Caco-2 (cell line): ENCODE results near the gene AK5. TPM values are rescaled to one million over a fixed set of nuclear protein-coding genes. Genes with fewer than 3 reads are reported as not detected.

Experiments used
- BruUV-seq: library from RNA; stranded (reverse); fragments of 400-500 nt; replicated peaks from 2 replicates; lab custom pipeline; 2021; lab: Mats Ljungman, UMichigan
- CTCF ChIA-PET: fragments of 300-600 bp; sonication (Branson Sonifier 250); formaldehyde crosslinking; loops from one replicate; lab custom pipeline; 2022; ENCODE audit warnings: antibody characterized with exemption; lab: Charles Lee
- POLR2A ChIA-PET: fragments of 300-600 bp; sonication (Branson Sonifier 250); formaldehyde crosslinking; loops from one replicate; lab custom pipeline; 2022; ENCODE audit warnings: antibody characterized with exemption; lab: Charles Lee
- DNase-seq, 2 experiments: peaks; one replicate each; pipeline versions ENCODE4 v3.0.0 to v3.0.0-alpha.2; 2020 to 2022
- H3K27me3 ChIP-seq: replicated peaks from 2 replicates; pipeline ENCODE4 v1.6.0; 2011; ENCODE audit warnings: low read length; ENCODE audit not compliant: control insufficient read depth, insufficient read depth
- H3K36me3 ChIP-seq: 2 replicates; pipeline ENCODE4 v1.5.1; 2011; ENCODE audit warnings: low read length; ENCODE audit not compliant: control insufficient read depth, insufficient read depth
- H3K4me1 ChIP-seq: fragments of 250-450 bp; sonication (Bioruptor Pico); 2 replicates; pipeline ENCODE4 v1.5.1; 2020; ENCODE audit warnings: mild to moderate bottlenecking
- H3K4me3 ChIP-seq: 2 replicates; pipeline ENCODE4 v1.5.1; 2011; ENCODE audit warnings: low read depth, mild to moderate bottlenecking, control low read depth, low read length
- H3K9me3 ChIP-seq: fragments of 250-450 bp; sonication (Bioruptor Pico); 2 replicates; pipeline ENCODE4 v1.5.1; 2020; ENCODE audit warnings: mild to moderate bottlenecking, moderate library complexity
- H3K27ac Mint-ChIP-seq: one replicate; pipeline ENCODE4 v1.8.0; 2022; ENCODE audit warnings: mixed read lengths; ENCODE audit not compliant: unreplicated experiment
- H3K27me3 Mint-ChIP-seq: one replicate; pipeline ENCODE4 v1.8.0; 2022; ENCODE audit warnings: mixed read lengths; ENCODE audit not compliant: insufficient read depth, unreplicated experiment
- H3K36me3 Mint-ChIP-seq: one replicate; pipeline ENCODE4 v1.8.0; 2022; ENCODE audit warnings: mild to moderate bottlenecking, mixed read lengths; ENCODE audit not compliant: insufficient read depth, unreplicated experiment
- H3K4me1 Mint-ChIP-seq: one replicate; pipeline ENCODE4 v1.8.0; 2022; ENCODE audit warnings: low read depth, mixed read lengths; ENCODE audit not compliant: unreplicated experiment
- H3K4me3 Mint-ChIP-seq: one replicate; pipeline ENCODE4 v1.8.0; 2022; ENCODE audit warnings: mild to moderate bottlenecking, moderate library complexity, mixed read lengths; ENCODE audit not compliant: unreplicated experiment
- H3K9me3 Mint-ChIP-seq: one replicate; pipeline ENCODE4 v1.8.0; 2022; ENCODE audit warnings: mixed read lengths; ENCODE audit not compliant: unreplicated experiment
- CTCF ChIP-seq, 2 experiments: fragments of 200-600 bp in 1 of 2; IDR thresholded peaks; 1 replicate in 1 of 2; 2 replicates in 1 of 2; pipeline versions ENCODE4 v1.5.1 to v1.8.0; 2011 to 2022; ENCODE audit warnings: antibody characterized with exemption in 1 of 2, control low read depth in 1 of 2, inconsistent platforms in 1 of 2, low read depth in 1 of 2, low read length in 1 of 2, mild to moderate bottlenecking in 1 of 2, moderate library complexity in 1 of 2; ENCODE audit not compliant: insufficient read depth in 1 of 2, severe bottlenecking in 1 of 2, unreplicated experiment in 1 of 2
- intact Hi-C: fragments of 100-400 bp; cut with micrococcal nuclease; formaldehyde crosslinking; loops from one replicate; pipeline ENCODE4 v1.10.0; 2022; ENCODE audit not compliant: unreplicated experiment
- total RNA-seq: library from RNA; stranded (reverse); gene quantifications from 2 replicates; pipeline ENCODE4 v1.2.3, GENCODE V29; 2022

AK5 gene
- total RNA-seq, 1 experiment from 2014 or later: not detected

- ChIA-PET CTCF (no interaction called here), POLR2A (no interaction called here)
- no peak for TF ChIP-seq CTCF (IDR thresholded peaks at IDR 0.05; ENCODE audit: insufficient read depth in 1 of 2, low read depth in 1 of 2, low read length in 1 of 2, severe bottlenecking in 1 of 2, unreplicated experiment in 1 of 2)
- Histone ChIP-seq H3K36me3 (no peaks in the 10 kb centered on the region), H3K4me3 (no peak overlapping the region), H3K27me3 (no peaks in the 10 kb centered on the region), H3K4me1 (no peaks in the 10 kb centered on the region), H3K9me3 (no peaks in the 10 kb centered on the region)
- H3K36me3 Mint-ChIP-seq: no peaks in the 10 kb centered on the region
- BruUV-seq: no TSS peak
- no peaks in the 10 kb centered on the region for H3K27me3 Mint-ChIP-seq
- H3K9me3 Mint-ChIP-seq: no peaks in the 10 kb centered on the region
- H3K4me1 Mint-ChIP-seq: no peaks in the 10 kb centered on the region
- no peak for DNase-seq
- H3K4me3 Mint-ChIP-seq: no peak overlapping the region
- intact Hi-C loops: no loop called here
- H3K27ac Mint-ChIP-seq: no peak overlapping the region
These were observed 149.3 kb downstream of the AK5 start for GRCh38 chr1:77430966-77431690.

GRCh38 chr1:77433934-77434333 lies 152.1 kb downstream of the AK5 start:
- Mint-ChIP-seq H3K4me1 (no peaks in the 10 kb centered on the region), H3K27me3 (no peaks in the 10 kb centered on the region), H3K9me3 (peaks cover 6% of the 10 kb centered on the region), H3K36me3 (no peaks in the 10 kb centered on the region), H3K27ac (no peak overlapping the region), H3K4me3 (no peak overlapping the region)
- H3K36me3 ChIP-seq: no peaks in the 10 kb centered on the region
- intact Hi-C loops: no loop called here
- TF ChIP-seq CTCF (IDR thresholded peaks at IDR 0.05; ENCODE audit: insufficient read depth in 1 of 2, low read depth in 1 of 2, low read length in 1 of 2, severe bottlenecking in 1 of 2, unreplicated experiment in 1 of 2): no peak
- H3K4me1 ChIP-seq: no peaks in the 10 kb centered on the region
- CTCF ChIA-PET: no interaction called here
- H3K4me3 ChIP-seq: no peak overlapping the region
- no peak for DNase-seq
- POLR2A ChIA-PET: no interaction called here
- BruUV-seq: no TSS peak
- H3K27me3 ChIP-seq: no peaks in the 10 kb centered on the region
- no peaks in the 10 kb centered on the region for H3K9me3 ChIP-seq

- H3K4me1 Mint-ChIP-seq: no peaks in the 10 kb centered on the region
- POLR2A ChIA-PET: no interaction called here
- no peaks in the 10 kb centered on the region for H3K27me3 Mint-ChIP-seq
- CTCF ChIA-PET: no interaction called here
- DNase-seq: no peak
- Histone ChIP-seq H3K4me3 (no peak overlapping the region), H3K36me3 (no peaks in the 10 kb centered on the region), H3K9me3 (no peaks in the 10 kb centered on the region), H3K27me3 (no peaks in the 10 kb centered on the region), H3K4me1 (no peaks in the 10 kb centered on the region)
- H3K4me3 Mint-ChIP-seq: no peak overlapping the region
- no TSS peak for BruUV-seq
- no peak for TF ChIP-seq CTCF (IDR thresholded peaks at IDR 0.05; ENCODE audit: insufficient read depth in 1 of 2, low read depth in 1 of 2, low read length in 1 of 2, severe bottlenecking in 1 of 2, unreplicated experiment in 1 of 2)
- no peak overlapping the region for H3K27ac Mint-ChIP-seq
- H3K36me3 Mint-ChIP-seq: no peaks in the 10 kb centered on the region
- peaks cover 16% of the 10 kb centered on the region for H3K9me3 Mint-ChIP-seq
- intact Hi-C loops: no loop called here
These were observed 153.1 kb downstream of the AK5 start for GRCh38 chr1:77434967-77435366.
